Upper lobe of left lung (tissue), 4 donors: ENCODE results near the gene LYZ.

Experiments
- EP300 ChIP-seq, 4 donors: sonication (generic); formaldehyde crosslinking; IDR thresholded peaks; one replicate each; pipeline ENCODE4 v1.5.1; 2017; ENCODE audit warnings: antibody characterized with exemption in 4 of 4, control low read depth in 2 of 4
- POLR2A ChIP-seq, 4 donors: fragments of 450-650 bp; IDR thresholded peaks; one replicate each; pipeline ENCODE4 v1.5.1; 2016 to 2017; ENCODE audit warnings: antibody characterized with exemption in 4 of 4, mild to moderate bottlenecking in 2 of 4
- POLR2AphosphoS5 ChIP-seq, 2 donors: sonication (generic); formaldehyde crosslinking; IDR thresholded peaks; one replicate each; pipeline ENCODE4 v1.5.1; 2017; ENCODE audit warnings: antibody characterized with exemption in 2 of 2
- TF ChIP-seq, protein P1 (sequence below), 6 experiments: fragments of 450-650 bp in 4 of 6; fragments of 200-600 bp in 2 of 6; sonication (generic) in 2 of 6; IDR thresholded peaks; one replicate each; pipeline ENCODE4 v1.5.1; 2016 to 2019; ENCODE audit warnings: antibody characterized with exemption in 6 of 6

DNA sequence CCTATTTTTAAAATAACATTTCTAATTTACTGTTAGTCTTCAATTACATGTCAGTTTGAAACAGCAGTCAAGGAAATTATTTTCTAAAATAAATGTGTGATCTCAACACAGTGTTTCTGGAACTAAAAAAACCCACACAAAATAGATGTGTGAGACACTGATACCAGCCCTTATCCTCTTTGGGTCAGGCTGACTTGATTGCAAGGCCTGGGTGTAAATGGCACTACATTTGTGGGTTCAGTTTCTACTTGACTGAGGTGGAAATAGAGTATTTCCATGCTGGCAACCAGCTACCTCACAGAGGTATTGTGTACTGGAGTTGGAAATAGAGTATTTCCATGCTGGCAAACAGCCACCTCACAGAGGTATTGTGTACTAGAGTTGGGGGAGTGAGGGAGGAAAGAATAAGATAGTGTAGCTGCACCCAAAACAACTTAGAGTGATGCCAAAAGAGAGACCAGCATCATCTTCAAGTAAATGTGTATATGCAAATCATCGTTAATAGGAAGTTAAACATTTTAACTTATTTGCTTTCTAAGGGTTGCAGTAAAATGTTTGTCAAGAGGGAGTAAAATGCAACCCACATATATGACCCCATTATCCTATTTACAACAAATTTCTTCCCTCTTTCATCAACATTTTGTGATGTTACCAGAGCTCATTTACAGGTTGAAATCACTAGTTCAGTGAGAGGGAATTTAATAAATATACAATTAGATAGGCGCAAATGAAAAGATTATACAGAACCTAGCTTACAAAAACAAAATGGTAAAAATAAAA, 10.7 kb upstream of the LYZ start:
- TF ChIP-seq, protein P1, sequence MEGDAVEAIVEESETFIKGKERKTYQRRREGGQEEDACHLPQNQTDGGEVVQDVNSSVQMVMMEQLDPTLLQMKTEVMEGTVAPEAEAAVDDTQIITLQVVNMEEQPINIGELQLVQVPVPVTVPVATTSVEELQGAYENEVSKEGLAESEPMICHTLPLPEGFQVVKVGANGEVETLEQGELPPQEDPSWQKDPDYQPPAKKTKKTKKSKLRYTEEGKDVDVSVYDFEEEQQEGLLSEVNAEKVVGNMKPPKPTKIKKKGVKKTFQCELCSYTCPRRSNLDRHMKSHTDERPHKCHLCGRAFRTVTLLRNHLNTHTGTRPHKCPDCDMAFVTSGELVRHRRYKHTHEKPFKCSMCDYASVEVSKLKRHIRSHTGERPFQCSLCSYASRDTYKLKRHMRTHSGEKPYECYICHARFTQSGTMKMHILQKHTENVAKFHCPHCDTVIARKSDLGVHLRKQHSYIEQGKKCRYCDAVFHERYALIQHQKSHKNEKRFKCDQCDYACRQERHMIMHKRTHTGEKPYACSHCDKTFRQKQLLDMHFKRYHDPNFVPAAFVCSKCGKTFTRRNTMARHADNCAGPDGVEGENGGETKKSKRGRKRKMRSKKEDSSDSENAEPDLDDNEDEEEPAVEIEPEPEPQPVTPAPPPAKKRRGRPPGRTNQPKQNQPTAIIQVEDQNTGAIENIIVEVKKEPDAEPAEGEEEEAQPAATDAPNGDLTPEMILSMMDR (IDR thresholded peaks at IDR 0.05): no peak
- TF ChIP-seq POLR2AphosphoS5 (IDR thresholded peaks at IDR 0.05): no peak
- no peak for TF ChIP-seq EP300 (IDR thresholded peaks at IDR 0.05)
- no peak for TF ChIP-seq POLR2A (IDR thresholded peaks at IDR 0.05)
